Measurements from ENCODE around the gene ALX4. TPM values are rescaled to one million over a fixed set of nuclear protein-coding genes. Genes with fewer than 3 reads are reported as not detected.

ALX4 gene
- total and polyA plus RNA-seq, 2 of the 8 experiments (the other 6 are each of a cell fraction or from before 2014, with no cell fraction given): not detected

DNA sequence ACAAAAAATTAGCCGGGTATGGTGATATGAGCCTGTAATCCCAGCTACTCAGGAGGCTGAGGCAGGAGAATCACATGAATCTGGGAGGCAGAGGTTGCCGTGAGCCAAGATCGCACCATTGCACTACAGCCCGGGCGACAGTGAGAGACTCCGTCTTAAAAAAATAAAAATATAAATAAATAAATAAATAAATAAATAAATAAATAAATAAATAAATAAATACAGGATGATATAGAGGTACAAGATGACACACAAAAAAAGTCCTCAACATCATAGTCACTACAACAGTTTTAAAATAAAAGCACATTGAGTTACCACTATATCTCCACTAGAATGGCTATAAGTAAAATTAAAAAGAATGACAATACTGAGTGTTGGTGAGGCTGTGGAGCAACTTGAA, 97.8 kb downstream of the ALX4 start:
- no peaks in the 10 kb centered on the region for H3K79me2 ChIP-seq (ENCODE audit: control insufficient read depth in 1 of 2, insufficient read depth in 2 of 2, low read length in 2 of 2)
- H3K27ac ChIP-seq (ENCODE audit: low read depth, low read length): no peak overlapping the region
- H3K4me1 ChIP-seq (replicated peaks in 1 of 4; ENCODE audit: control insufficient read depth in 3 of 4, insufficient read depth in 4 of 4, low read length in 3 of 4): no peaks in the 10 kb centered on the region
- FAIRE-seq: no peak
- CTCF ChIA-PET (ENCODE audit: partially characterized antibody): interaction anchor here (1.1 kb wide), 1 partner anchor 327 kb away, joined by 3 read pairs; no protein-coding TSS in a partner anchor
- no peak overlapping the region for H3K4me3 ChIP-seq (ENCODE audit: extremely low read depth in 1 of 4, insufficient read depth in 2 of 4, low read depth in 3 of 4, low read length in 4 of 4)
- no peak overlapping the region for H3K4me2 ChIP-seq (ENCODE audit: insufficient read depth in 1 of 2, low read depth in 2 of 2, low read length in 2 of 2)
- no peak overlapping the region for H2AK5ac ChIP-seq (ENCODE audit: low read depth, low read length)
- no peak overlapping the region for H4K8ac ChIP-seq (ENCODE audit: extremely low read depth, insufficient read depth, low read length)
- H3K18ac ChIP-seq (ENCODE audit: extremely low read depth, low read length): no peak overlapping the region
- no peaks in the 10 kb centered on the region for H3K27me3 ChIP-seq (replicated peaks in 1 of 4; ENCODE audit: control insufficient read depth in 3 of 4, extremely low read depth in 1 of 4, insufficient read depth in 3 of 4, low read length in 3 of 4)
- no peak overlapping the region for H4K5ac ChIP-seq (ENCODE audit: insufficient read length, low read depth, low read length)
- H3K14ac ChIP-seq (ENCODE audit: insufficient read length): no peak overlapping the region
- no peak overlapping the region for H3K23ac ChIP-seq (ENCODE audit: insufficient read length)
- H3K23me2 ChIP-seq (ENCODE audit: low read depth, low read length): no peaks in the 10 kb centered on the region
- H2AFZ ChIP-seq (ENCODE audit: low read length): no peak overlapping the region
- H2BK5ac ChIP-seq (ENCODE audit: low read depth, low read length): no peak overlapping the region
- no peaks in the 10 kb centered on the region for H4K20me1 ChIP-seq (replicated peaks in 1 of 2; ENCODE audit: control insufficient read depth in 1 of 2, insufficient read depth in 2 of 2, low read length in 2 of 2)
- no peak overlapping the region for H3K9ac ChIP-seq (replicated peaks in 1 of 4; ENCODE audit: extremely low read depth in 1 of 4, low read depth in 3 of 4, low read length in 3 of 4)
- no peak overlapping the region for H2BK12ac ChIP-seq (ENCODE audit: low read depth, low read length)
- no peak overlapping the region for H4K91ac ChIP-seq (replicated peaks; ENCODE audit: insufficient read length, low read length)
- no peak overlapping the region for H2BK15ac ChIP-seq (ENCODE audit: low read length)
- H3K4ac ChIP-seq (replicated peaks; ENCODE audit: insufficient read length, low read depth, low read length): no peak overlapping the region
- WGBS, 2 experiments (ENCODE audit: extremely low coverage in 1 of 2, insufficient coverage in 1 of 2, insufficient read length in 1 of 2, insufficient replicate concordance in 2 of 2, low coverage in 1 of 2, low lambda C conversion rate in 2 of 2, missing lambda C conversion rate in 1 of 2): 94% methylated on average over 6 of the region's 6 CpGs; no CpG with 5 or more reads in 1 of the 2 experiments
- H2BK20ac ChIP-seq (ENCODE audit: low read length): no peak overlapping the region
- no peaks in the 10 kb centered on the region for H3K79me1 ChIP-seq (ENCODE audit: low read depth, low read length)
- no peaks in the 10 kb centered on the region; a peak in 2 of 8 replicates for H3K36me3 ChIP-seq (ENCODE audit: control insufficient read depth in 2 of 4, insufficient read depth in 4 of 4, low read length in 3 of 4)
- no peak overlapping the region for H3K56ac ChIP-seq (replicated peaks; ENCODE audit: insufficient read length, low read depth, low read length)
- no peak overlapping the region for H2BK120ac ChIP-seq (replicated peaks; ENCODE audit: low read depth, low read length)
- DNase-seq (ENCODE audit: low read depth in 1 of 2, low spot score in 2 of 2): no peak
- peaks cover 0 to 6% of the 10 kb centered on the region in 2 experiments; a peak in 1 of 4 replicates for H3K9me3 ChIP-seq (ENCODE audit: insufficient read depth in 2 of 2, low read depth in 1 of 2, low read length in 1 of 2)
- POLR2A ChIA-PET (ENCODE audit: partially characterized antibody): no interaction called here
- TF ChIP-seq KDM5A (IDR thresholded peaks at IDR 0.05; ENCODE audit: low read length) (no peak), SIX5 (IDR thresholded peaks at IDR 0.05; ENCODE audit: low read depth, low read length) (no peak), RBBP5 (IDR thresholded peaks at IDR 0.05; ENCODE audit: borderline replicate concordance, low read depth, low read length) (no peak), CTBP2 (IDR thresholded peaks at IDR 0.05; ENCODE audit: borderline replicate concordance, insufficient read depth, insufficient read length, low read length) (no peak), TAF1 (IDR thresholded peaks at IDR 0.05; ENCODE audit: low read depth, low read length) (no peak)
